Esophagus muscularis mucosa (tissue), 4 donors: Measurements from ENCODE around the gene ZNF362. TPM values are rescaled to one million over a fixed set of nuclear protein-coding genes. Genes with fewer than 3 reads are reported as not detected.

Experiments used
- DNase-seq: peaks from one replicate; pipeline ENCODE4 v3.0.0-alpha.2; 2017; ENCODE audit errors: extremely low spot score
- H3K27ac ChIP-seq, 4 donors: fragments of 200-600 bp; sonication (generic); replicated peaks in 1 of 4; 1 replicate in 3 of 4; 2 replicates in 1 of 4; pipeline ENCODE4 v1.5.1; 2016 to 2019; ENCODE audit warnings: mild to moderate bottlenecking in 1 of 4
- H3K27me3 ChIP-seq, 4 donors: fragments of 200-600 bp; sonication (generic); one replicate each; pipeline versions ENCODE4 v1.5.1 to v1.6.0; 2016 to 2019
- H3K36me3 ChIP-seq, 4 donors: fragments of 200-600 bp; sonication (generic); one replicate each; pipeline ENCODE4 v1.5.1; 2016 to 2019
- H3K4me1 ChIP-seq, 4 donors: fragments of 200-600 bp; sonication (generic); one replicate each; pipeline ENCODE4 v1.5.1; 2016 to 2019
- H3K4me3 ChIP-seq, 4 donors: fragments of 200-600 bp; sonication (generic); 1 replicate in 2 of 4; 2 replicates in 2 of 4; pipeline ENCODE4 v1.5.1; 2016 to 2019; ENCODE audit warnings: mild to moderate bottlenecking in 4 of 4, moderate library complexity in 1 of 4
- H3K9me3 ChIP-seq, 4 donors: fragments of 200-600 bp; sonication (generic); 1 replicate in 3 of 4; 2 replicates in 1 of 4; pipeline ENCODE4 v1.5.1; 2016 to 2019
- CTCF ChIP-seq, 3 experiments: fragments of 200-600 bp in 2 of 3; fragments of 450-650 bp in 1 of 3; sonication (generic) in 2 of 3; IDR thresholded peaks; one replicate each; pipeline ENCODE4 v1.5.1; 2017 to 2019; ENCODE audit warnings: antibody characterized with exemption in 3 of 3, mild to moderate bottlenecking in 2 of 3, moderate library complexity in 1 of 3
- EP300 ChIP-seq: sonication (generic); formaldehyde crosslinking; IDR thresholded peaks from one replicate; pipeline ENCODE4 v1.6.1; 2017; ENCODE audit warnings: antibody characterized with exemption
- POLR2A ChIP-seq: fragments of 450-650 bp; IDR thresholded peaks from one replicate; pipeline ENCODE4 v1.6.1; 2017; ENCODE audit warnings: antibody characterized with exemption, moderate library complexity, mild to moderate bottlenecking, low read depth
- POLR2AphosphoS5 ChIP-seq, 2 donors: sonication (generic); formaldehyde crosslinking; IDR thresholded peaks; one replicate each; pipeline ENCODE4 v1.6.1; 2017; ENCODE audit warnings: antibody characterized with exemption in 2 of 2
- WGBS: methylation state at CpG from one replicate; pipeline ENCODE4 v1.1.5; 2018; 5-methylcytosine and 5-hydroxymethylcytosine counted together
- intact Hi-C: fragments of 100-400 bp; cut with DNase I; formaldehyde crosslinking; loops from one replicate; pipeline ENCODE4 v1.15.1; 2023
- total RNA-seq, 4 donors: library from RNA; depleted of rRNA; stranded (reverse); fragments of >200 nt; gene quantifications; one replicate each; pipeline versions ENCODE4 v1.1.0 to v1.2.1, GENCODE V29; 2016

The ZNF362 gene
- total RNA-seq, 4 donors from 2014 or later: 17.2 to 35.3 (median 25.1) TPM

GRCh38 chr1:33338440-33339211 lies 82.3 kb downstream of the ZNF362 start:
- H3K4me1 ChIP-seq: peaks cover 98 to 100% (median 100%) of the 10 kb centered on the region in 4 donors
- H3K4me3 ChIP-seq: peak overlapping the region; percentile 23 to 51 (median 34)
- intact Hi-C loops: no loop called here
- 28% methylated on average over 14 of the region's 14 CpGs for WGBS
- H3K36me3 ChIP-seq: peaks cover 0 to 32% (median 6%) of the 10 kb centered on the region in 4 donors
- H3K27me3 ChIP-seq: no peaks in the 10 kb centered on the region
- peak overlapping the region; percentile 99 to 100 (median 100) for H3K27ac ChIP-seq
- DNase-seq: no peak
- H3K9me3 ChIP-seq: no peaks in the 10 kb centered on the region
- TF ChIP-seq EP300 (peak; percentile 97), CTCF (IDR thresholded peaks at IDR 0.05) (no peak), POLR2A (peak; percentile 31), POLR2AphosphoS5 (IDR thresholded peaks at IDR 0.05) (peak; percentile 87 to 92)

- H3K27ac ChIP-seq: peak overlapping the region; percentile 99 to 100 (median 100)
- H3K36me3 ChIP-seq: peaks cover 0 to 32% (median 3%) of the 10 kb centered on the region in 4 donors
- H3K27me3 ChIP-seq: no peaks in the 10 kb centered on the region
- peaks cover 98 to 100% (median 100%) of the 10 kb centered on the region in 4 donors for H3K4me1 ChIP-seq
- DNase-seq: no peak
- 15% methylated on average over 2 of the region's 2 CpGs for WGBS
- peak overlapping the region; percentile 23 to 51 (median 32) for H3K4me3 ChIP-seq
- TF ChIP-seq POLR2AphosphoS5 (IDR thresholded peaks at IDR 0.05): no peak
- peak in 1 of 3 experiments; percentile 19 for TF ChIP-seq CTCF (IDR thresholded peaks at IDR 0.05)
- no peak for TF ChIP-seq POLR2A
- TF ChIP-seq EP300: no peak
- intact Hi-C loops: no loop called here
- no peaks in the 10 kb centered on the region for H3K9me3 ChIP-seq
These were observed 83.1 kb downstream of the ZNF362 start for GRCh38 chr1:33339413-33339812.

- Histone ChIP-seq H3K27me3 (no peaks in the 10 kb centered on the region), H3K27ac (peak overlapping the region; percentile 99 to 100 (median 100)), H3K4me1 (peaks cover 98 to 100% (median 100%) of the 10 kb centered on the region in 4 donors), H3K4me3 (peak overlapping the region in 3 of 4 donors; percentile 24 to 47 (median 29)), H3K9me3 (no peaks in the 10 kb centered on the region), H3K36me3 (peaks cover 0 to 26% (median 3%) of the 10 kb centered on the region in 4 donors)
- intact Hi-C loops: no loop called here
- WGBS: 51% methylated on average over 5 of the region's 6 CpGs
- TF ChIP-seq EP300 (no peak), POLR2A (no peak), CTCF (IDR thresholded peaks at IDR 0.05) (no peak), POLR2AphosphoS5 (IDR thresholded peaks at IDR 0.05) (peak; percentile 47 to 55)
- no peak for DNase-seq
These were observed 84.9 kb downstream of the ZNF362 start for GRCh38 chr1:33341190-33341589.

GRCh38 chr1:33342041-33342723 lies 85.9 kb downstream of the ZNF362 start:
- TF ChIP-seq EP300 (no peak), POLR2A (peak; percentile 22), POLR2AphosphoS5 (IDR thresholded peaks at IDR 0.05) (peak; percentile 72 to 81), CTCF (IDR thresholded peaks at IDR 0.05) (no peak)
- H3K27me3 ChIP-seq: no peaks in the 10 kb centered on the region
- H3K27ac ChIP-seq: peak overlapping the region; percentile 99 to 100 (median 100)
- peaks cover 0 to 26% (median 3%) of the 10 kb centered on the region in 4 donors for H3K36me3 ChIP-seq
- no peaks in the 10 kb centered on the region for H3K9me3 ChIP-seq
- peak overlapping the region; percentile 24 to 47 (median 29) for H3K4me3 ChIP-seq
- intact Hi-C loops: no loop called here
- H3K4me1 ChIP-seq: peaks cover 95 to 100% (median 100%) of the 10 kb centered on the region in 4 donors
- WGBS: 0% methylated on average over 3 of the region's 7 CpGs
- DNase-seq: peak; percentile 95
